Measurements from ENCODE around the gene MRPL36.

The MRPL36 gene

DNA sequence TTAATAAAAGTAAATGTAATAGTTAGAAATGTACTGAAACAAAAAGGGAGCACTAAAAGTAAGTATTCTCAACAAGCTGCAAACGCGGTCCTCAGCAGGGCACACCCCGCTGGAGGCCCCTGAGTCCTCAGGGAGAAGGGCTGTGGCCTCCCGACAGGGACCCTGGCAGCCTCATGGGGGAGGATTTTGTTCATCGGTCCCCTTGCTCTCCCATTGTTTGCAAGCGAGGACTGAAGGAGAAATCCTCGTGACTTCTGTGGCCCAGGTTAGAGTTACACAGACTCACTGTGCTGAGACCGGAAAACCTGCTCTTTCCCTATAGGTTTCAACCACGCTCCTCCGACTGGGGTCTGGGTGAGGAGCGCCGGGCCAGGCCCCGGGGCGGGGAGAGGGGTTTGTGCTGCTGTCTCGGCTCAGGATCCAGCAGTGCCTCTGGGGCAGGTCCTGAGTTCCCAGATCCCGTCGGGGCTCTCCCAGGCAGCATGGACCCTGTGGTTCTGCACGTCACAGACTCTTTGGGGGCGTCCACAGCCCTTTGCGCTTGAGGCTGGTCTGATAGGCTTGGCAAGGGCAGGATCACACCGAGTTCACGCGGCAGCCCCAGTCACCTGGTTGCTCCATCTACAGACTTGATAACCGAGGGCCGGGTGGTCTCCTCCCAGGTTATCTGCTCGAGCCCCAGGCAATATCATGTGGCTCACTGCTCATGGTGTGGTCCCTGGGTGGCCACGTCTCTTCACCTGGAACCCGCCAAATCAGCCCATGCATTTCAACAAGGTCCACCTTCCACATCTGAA is 38.8 kb downstream of the MRPL36 start:
- no peak for DNase-seq (ENCODE audit: insufficient read length, low spot score)
- no peak for FAIRE-seq
- TF ChIP-seq POLR2A (IDR thresholded peaks at IDR 0.05; ENCODE audit: low read depth, low read length) = no peak

DNA sequence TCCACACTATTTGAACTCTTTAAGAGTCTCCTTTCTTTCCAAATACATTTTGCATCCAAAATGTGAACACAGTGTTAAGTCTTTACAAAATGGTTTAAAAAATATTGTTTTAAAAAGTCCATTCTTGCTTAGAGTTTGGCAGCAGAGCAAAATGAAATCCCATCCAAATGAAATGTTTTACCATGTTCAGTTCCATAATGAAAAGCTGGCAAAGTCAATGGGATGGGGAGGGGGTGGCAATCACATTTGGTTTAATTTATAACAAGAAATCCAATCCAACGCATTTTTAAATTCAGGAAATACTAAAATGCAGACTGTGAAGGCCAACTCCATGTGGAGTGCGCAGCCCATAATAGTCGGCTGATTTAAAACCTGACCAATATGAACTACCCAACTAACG is 39.4 kb downstream of the MRPL36 start:
- no peak for FAIRE-seq
- DNase-seq (ENCODE audit: insufficient read length, low spot score) = no peak
- no peak for TF ChIP-seq POLR2A (IDR thresholded peaks at IDR 0.05; ENCODE audit: low read depth, low read length)

DNA sequence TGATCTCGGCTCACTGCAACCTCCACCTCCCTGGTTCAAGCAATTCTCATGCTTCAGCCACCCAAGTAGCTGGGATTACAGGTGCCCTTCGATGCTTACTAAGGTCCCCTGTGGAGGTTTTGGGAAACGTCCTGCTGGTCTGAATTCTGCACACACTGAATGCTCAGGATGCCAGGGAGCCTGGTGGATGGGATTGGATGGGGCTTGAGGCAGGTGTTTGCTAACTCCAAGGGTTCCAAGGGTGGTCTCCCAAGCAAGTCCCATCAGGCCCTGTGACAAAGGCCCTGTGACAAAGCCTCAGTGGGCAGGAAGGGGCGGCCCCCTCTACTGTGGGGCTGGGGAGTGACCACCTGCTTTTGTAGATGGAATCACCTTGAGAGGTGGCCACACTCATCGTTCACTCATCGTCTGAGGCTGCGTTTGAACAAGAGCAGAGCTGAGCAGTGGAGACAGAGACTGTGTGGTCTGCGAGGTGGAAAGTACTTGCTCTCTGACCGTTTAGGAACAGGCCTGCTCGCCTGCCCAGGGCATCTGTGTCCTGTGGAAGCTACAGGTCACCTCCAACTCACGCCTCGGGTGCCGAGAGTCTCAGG is 40.2 kb downstream of the MRPL36 start:
- DNase-seq (ENCODE audit: insufficient read length, low spot score) (no peak), FAIRE-seq (no peak)
- no peak for TF ChIP-seq POLR2A (IDR thresholded peaks at IDR 0.05; ENCODE audit: low read depth, low read length)

DNA sequence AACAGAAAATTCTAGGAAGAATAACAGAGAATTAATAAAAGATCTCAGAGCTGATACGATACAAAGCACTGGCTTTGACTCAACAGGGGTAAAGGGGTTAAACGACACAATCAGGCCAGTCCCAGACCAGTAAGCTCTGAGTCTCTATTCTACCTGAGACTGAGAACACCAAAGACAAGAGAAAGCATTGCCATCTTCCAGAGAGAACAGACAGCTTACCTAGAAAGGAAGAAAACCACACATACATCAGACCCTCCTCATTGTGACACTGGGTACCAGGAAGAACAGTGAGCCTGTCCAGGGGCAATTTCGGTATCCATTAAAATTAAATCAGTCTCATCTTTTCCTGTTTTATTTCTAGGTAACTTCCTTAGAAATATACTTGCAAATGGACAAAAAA is 41.1 kb downstream of the MRPL36 start:
- DNase-seq (ENCODE audit: insufficient read length, low spot score) (no peak), FAIRE-seq (no peak)
- no peak for TF ChIP-seq POLR2A (IDR thresholded peaks at IDR 0.05; ENCODE audit: low read depth, low read length)

- DNase-seq (ENCODE audit: insufficient read length, low spot score) (no peak), FAIRE-seq (no peak)
- TF ChIP-seq POLR2A (IDR thresholded peaks at IDR 0.05; ENCODE audit: low read depth, low read length) = no peak
Observed at GRCh38 chr5:1757511-1757910, 42.1 kb downstream of the MRPL36 start.

DNA sequence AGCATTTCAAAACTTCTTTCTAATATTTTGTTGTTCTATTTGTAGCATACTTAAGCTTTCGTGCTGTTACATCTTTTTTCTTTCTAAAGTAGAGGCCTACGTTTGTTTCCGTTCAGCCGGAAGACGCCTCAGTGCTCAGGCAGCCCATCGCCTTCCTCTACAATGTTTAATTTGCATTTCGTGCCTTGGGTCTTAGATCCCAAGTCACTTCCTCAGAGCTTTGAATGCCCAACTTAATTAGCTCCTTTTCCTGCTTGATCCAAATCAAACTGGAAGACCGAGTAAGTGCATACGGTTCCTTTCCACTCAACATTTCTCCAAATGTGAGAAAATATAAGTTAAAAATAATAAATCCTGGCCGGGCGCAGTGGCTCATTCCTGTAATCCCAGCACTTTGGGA is 43.2 kb downstream of the MRPL36 start:
- DNase-seq (ENCODE audit: insufficient read length, low spot score) = no peak
- no peak for FAIRE-seq
- no peak for TF ChIP-seq POLR2A (IDR thresholded peaks at IDR 0.05; ENCODE audit: low read depth, low read length)

DNA sequence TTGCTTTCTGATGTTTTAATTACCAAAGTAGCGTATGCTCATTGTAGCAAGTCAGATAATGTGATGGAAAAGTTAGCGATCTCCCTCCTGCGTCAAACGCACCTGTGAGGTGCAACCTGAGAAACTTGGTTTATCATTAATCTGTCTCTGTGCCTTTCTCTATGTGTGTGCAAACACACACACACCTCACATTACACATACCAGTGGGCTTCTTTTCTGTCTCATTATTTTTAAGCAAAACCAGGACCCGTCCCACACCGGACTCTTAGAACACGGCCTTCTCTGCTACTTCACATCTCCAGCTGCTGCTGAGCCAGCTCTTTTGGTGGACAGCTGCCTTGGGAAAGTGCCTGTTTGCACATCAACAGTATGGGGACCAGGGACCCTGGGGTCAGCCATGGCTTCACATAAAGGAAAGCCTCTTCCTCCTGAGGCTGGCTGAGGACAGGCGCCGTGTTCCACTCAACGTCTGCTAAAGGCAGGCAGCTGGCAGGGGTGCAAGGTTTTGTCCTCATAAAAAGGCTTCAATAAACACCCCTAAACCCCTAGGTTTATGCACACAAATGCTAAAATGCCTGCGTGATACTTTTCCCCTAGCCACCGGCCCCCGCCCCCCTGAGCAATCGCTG is 44.2 kb downstream of the MRPL36 start:
- FAIRE-seq (no peak), DNase-seq (ENCODE audit: insufficient read length, low spot score) (no peak)
- no peak for TF ChIP-seq POLR2A (IDR thresholded peaks at IDR 0.05; ENCODE audit: low read depth, low read length)

DNA sequence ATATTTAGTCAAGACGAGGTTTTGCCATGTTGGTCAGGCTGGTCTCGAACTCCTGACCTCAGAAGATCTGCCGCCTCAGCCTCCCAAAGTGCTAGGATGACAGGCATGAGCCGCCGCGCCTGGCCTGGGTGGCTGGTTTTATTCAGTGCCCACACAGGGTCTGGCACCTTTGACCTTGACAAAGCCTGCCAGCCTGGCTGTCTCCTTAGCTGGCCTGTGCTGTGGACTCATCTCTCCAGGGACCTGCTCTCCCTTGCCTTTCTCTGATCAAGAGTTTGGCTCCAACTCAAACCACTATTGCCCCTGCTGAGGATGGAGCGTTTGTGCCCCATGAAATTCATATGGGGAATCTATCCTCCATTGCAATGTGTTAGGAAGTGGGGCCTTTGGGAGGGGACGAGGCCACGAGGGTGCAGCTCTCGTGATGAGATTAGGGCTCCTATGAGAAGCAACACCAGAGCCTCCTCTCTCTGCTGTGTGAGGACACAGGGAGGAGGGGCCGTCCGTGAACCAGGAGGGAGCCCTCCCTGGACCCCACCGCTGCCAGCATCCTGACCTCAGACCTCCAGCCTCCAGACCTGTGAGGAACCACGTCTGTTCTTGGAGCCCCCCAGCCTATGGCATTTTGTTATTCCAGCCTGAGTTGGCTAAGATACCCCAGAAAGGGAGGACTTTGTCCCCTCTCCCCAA is 45.0 kb downstream of the MRPL36 start:
- DNase-seq (ENCODE audit: insufficient read length, low spot score) (no peak), FAIRE-seq (no peak)
- TF ChIP-seq POLR2A (IDR thresholded peaks at IDR 0.05; ENCODE audit: low read depth, low read length) = no peak

DNA sequence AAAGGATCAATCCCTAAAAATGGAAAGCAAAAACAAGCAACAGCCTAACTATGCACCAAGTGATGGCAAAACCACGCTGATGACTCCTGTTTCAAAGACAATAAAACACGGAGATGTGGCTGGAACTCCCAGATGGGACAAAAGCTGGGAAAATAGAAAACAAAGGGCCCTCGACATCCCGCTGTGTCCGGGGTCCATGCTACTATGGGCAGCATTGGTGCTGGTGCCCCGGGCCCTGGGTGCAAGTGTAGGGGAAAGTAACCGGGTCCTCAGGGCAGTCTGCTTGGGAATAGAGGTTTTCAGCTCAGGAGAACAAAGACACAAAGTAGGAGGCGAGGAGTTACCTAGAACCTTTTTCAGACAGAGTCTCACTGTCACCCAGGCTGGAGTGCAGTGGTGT is 46.1 kb downstream of the MRPL36 start:
- TF ChIP-seq POLR2A (IDR thresholded peaks at IDR 0.05; ENCODE audit: low read depth, low read length) = no peak
- DNase-seq (ENCODE audit: insufficient read length, low spot score) = no peak
- FAIRE-seq = no peak

GRCh38 chr5:1752881-1753280 is 46.8 kb downstream of the MRPL36 start:
- FAIRE-seq (no peak), DNase-seq (ENCODE audit: insufficient read length, low spot score) (no peak)
- no peak for TF ChIP-seq POLR2A (IDR thresholded peaks at IDR 0.05; ENCODE audit: low read depth, low read length)

GRCh38 chr5:1751864-1752822 is 47.5 kb downstream of the MRPL36 start:
- no peak for DNase-seq (ENCODE audit: insufficient read length, low spot score)
- no peak for FAIRE-seq
- TF ChIP-seq POLR2A (IDR thresholded peaks at IDR 0.05; ENCODE audit: low read depth, low read length) = no peak

- FAIRE-seq (no peak), DNase-seq (ENCODE audit: insufficient read length, low spot score) (no peak)
- no peak for TF ChIP-seq POLR2A (IDR thresholded peaks at IDR 0.05; ENCODE audit: low read depth, low read length)
Observed at GRCh38 chr5:1751026-1751863, 48.4 kb downstream of the MRPL36 start.
